PC-3 (cell line): ENCODE data around the gene AREL1. TPM values are rescaled to one million over a fixed set of nuclear protein-coding genes. Genes with fewer than 3 reads are reported as not detected.

ENCODE experiments used
- ATAC-seq: fragments of 200-7000 bp; cut with Tn5 transposase; 2 replicates; pipeline ENCODE4 v1.9.1; 2020; ENCODE audit warnings: mild to moderate bottlenecking, moderate library complexity
- BruUV-seq: library from RNA; stranded (reverse); fragments of 400-500 nt; replicated peaks from 2 replicates; lab custom pipeline; 2021; lab: Mats Ljungman, UMichigan
- CTCF ChIA-PET: fragments of 300-600 bp; sonication (Branson Sonifier 250); formaldehyde crosslinking; loops from one replicate; lab custom pipeline; 2022; ENCODE audit warnings: antibody characterized with exemption; lab: Charles Lee
- POLR2A ChIA-PET: fragments of 300-600 bp; sonication (Branson Sonifier 250); formaldehyde crosslinking; loops from one replicate; lab custom pipeline; 2022; ENCODE audit warnings: antibody characterized with exemption; ENCODE audit not compliant: unreplicated experiment; lab: Charles Lee
- DNase-seq: peaks from one replicate; pipeline ENCODE4 v3.0.0-alpha.2; 2015
- H2AFZ ChIP-seq: fragments of 300-600 bp; sonication (generic); 2 replicates; pipeline ENCODE4 v1.6.0; 2016; ENCODE audit warnings: antibody characterized with exemption, low read length
- H3F3A ChIP-seq: fragments of 300-600 bp; sonication (generic); one replicate; pipeline ENCODE4 v1.6.0; 2017; ENCODE audit warnings: antibody characterized with exemption, low read length, control low read depth, mild to moderate bottlenecking; ENCODE audit not compliant: unreplicated experiment
- H3K27ac ChIP-seq: fragments of 300-600 bp; sonication (generic); 2 replicates; pipeline ENCODE4 v1.5.1; 2016; ENCODE audit warnings: mild to moderate bottlenecking, low read length
- H3K27me3 ChIP-seq: fragments of 300-600 bp; sonication (generic); 2 replicates; pipeline ENCODE4 v1.6.1; 2016; ENCODE audit warnings: low read length, mixed read lengths
- H3K36me3 ChIP-seq: fragments of 300-600 bp; sonication (generic); 2 replicates; pipeline ENCODE4 v1.6.1; 2016; ENCODE audit warnings: low read depth, mixed run types, low read length, mixed read lengths
- H3K4me1 ChIP-seq: fragments of 300-600 bp; sonication (generic); 2 replicates; pipeline ENCODE4 v1.5.1; 2016; ENCODE audit warnings: low read length; ENCODE audit not compliant: insufficient read depth
- H3K4me2 ChIP-seq: fragments of 300-600 bp; sonication (generic); 2 replicates; pipeline ENCODE4 v1.6.0; 2016; ENCODE audit warnings: low read length
- H3K4me3 ChIP-seq: fragments of 300-600 bp; sonication (generic); 2 replicates; pipeline ENCODE4 v1.5.1; 2016; ENCODE audit warnings: mild to moderate bottlenecking, low read length, mixed read lengths
- H3K79me2 ChIP-seq: fragments of 300-600 bp; sonication (generic); 2 replicates; pipeline ENCODE4 v1.6.1; 2017; ENCODE audit warnings: low read length, mixed read lengths
- H3K9ac ChIP-seq: fragments of 300-600 bp; sonication (generic); 2 replicates; pipeline ENCODE4 v1.6.0; 2016; ENCODE audit warnings: mild to moderate bottlenecking, low read length
- H3K9me2 ChIP-seq: fragments of 300-600 bp; sonication (generic); replicated peaks from 2 replicates; pipeline ENCODE4 v1.6.1; 2016; ENCODE audit warnings: mixed run types, low read length, mixed read lengths
- H3K9me3 ChIP-seq: fragments of 300-600 bp; sonication (generic); 2 replicates; pipeline ENCODE4 v1.6.1; 2016; ENCODE audit warnings: low read length, mixed read lengths
- H4K20me1 ChIP-seq: fragments of 300-600 bp; sonication (generic); 2 replicates; pipeline ENCODE4 v1.6.1; 2016; ENCODE audit warnings: low read length, mixed read lengths
- EZH2 ChIP-seq: fragments of 300-600 bp; sonication (generic); IDR thresholded peaks from one replicate; pipeline ENCODE4 v1.6.1; 2017; ENCODE audit warnings: antibody characterized with exemption, mild to moderate bottlenecking, low read length; ENCODE audit not compliant: unreplicated experiment
- EZH2phosphoT487 ChIP-seq: fragments of 300-600 bp; sonication (generic); IDR thresholded peaks from 2 replicates; pipeline ENCODE4 v1.6.1; 2018; ENCODE audit warnings: mild to moderate bottlenecking, antibody characterized with exemption, low read length, borderline replicate concordance
- intact Hi-C: fragments of 100-400 bp; cut with micrococcal nuclease; formaldehyde crosslinking; loops from 2 replicates; pipeline ENCODE4 v1.9.0; 2023
- total RNA-seq: library from RNA; depleted of rRNA; stranded (reverse); fragments of >200 nt; gene quantifications from 2 replicates; pipeline ENCODE4 v1.2.3, GENCODE V29; 2014
- TF ChIP-seq, protein P1 (sequence below): fragments of 300-600 bp; sonication (generic); conservative IDR thresholded peaks from 2 replicates; pipeline ENCODE4 v1.5.1; 2017; ENCODE audit warnings: antibody characterized with exemption, low read depth, mild to moderate bottlenecking, low read length

AREL1 gene
- total RNA-seq, 1 experiment from 2014 or later = 32.1 TPM

DNA sequence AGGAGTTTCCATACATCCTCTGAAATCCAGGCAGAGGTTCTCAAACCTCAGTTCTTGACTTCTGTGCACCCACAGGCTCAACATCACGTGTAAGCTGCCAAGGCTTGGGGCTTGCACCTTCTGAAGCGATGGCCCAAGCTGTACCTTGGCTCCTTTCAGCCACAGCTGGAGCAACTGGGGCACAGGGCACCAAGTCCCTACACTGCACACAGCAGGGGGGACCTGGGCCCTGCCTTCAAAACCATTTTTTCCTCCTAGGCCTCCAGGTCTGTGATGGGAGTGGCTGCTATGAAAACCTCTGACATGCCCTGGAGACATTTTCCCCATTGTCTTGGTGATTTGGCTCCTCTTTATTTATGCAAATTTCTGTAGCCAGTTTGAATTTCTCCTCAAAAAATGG is 10.6 kb downstream of the AREL1 start:
- ATAC-seq (no peak), DNase-seq (no peak)
- H3K27me3 ChIP-seq = no peaks in the 10 kb centered on the region
- no peak for TF ChIP-seq EZH2phosphoT487
- TF ChIP-seq EZH2 = no peak
- TF ChIP-seq, protein P1, sequence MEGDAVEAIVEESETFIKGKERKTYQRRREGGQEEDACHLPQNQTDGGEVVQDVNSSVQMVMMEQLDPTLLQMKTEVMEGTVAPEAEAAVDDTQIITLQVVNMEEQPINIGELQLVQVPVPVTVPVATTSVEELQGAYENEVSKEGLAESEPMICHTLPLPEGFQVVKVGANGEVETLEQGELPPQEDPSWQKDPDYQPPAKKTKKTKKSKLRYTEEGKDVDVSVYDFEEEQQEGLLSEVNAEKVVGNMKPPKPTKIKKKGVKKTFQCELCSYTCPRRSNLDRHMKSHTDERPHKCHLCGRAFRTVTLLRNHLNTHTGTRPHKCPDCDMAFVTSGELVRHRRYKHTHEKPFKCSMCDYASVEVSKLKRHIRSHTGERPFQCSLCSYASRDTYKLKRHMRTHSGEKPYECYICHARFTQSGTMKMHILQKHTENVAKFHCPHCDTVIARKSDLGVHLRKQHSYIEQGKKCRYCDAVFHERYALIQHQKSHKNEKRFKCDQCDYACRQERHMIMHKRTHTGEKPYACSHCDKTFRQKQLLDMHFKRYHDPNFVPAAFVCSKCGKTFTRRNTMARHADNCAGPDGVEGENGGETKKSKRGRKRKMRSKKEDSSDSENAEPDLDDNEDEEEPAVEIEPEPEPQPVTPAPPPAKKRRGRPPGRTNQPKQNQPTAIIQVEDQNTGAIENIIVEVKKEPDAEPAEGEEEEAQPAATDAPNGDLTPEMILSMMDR = no peak
- no peaks in the 10 kb centered on the region for H3K4me1 ChIP-seq
- no peaks in the 10 kb centered on the region for H3K9me2 ChIP-seq
- H3F3A ChIP-seq = no peaks in the 10 kb centered on the region
- CTCF ChIA-PET = no interaction called here
- H3K36me3 ChIP-seq = peaks cover 36% of the 10 kb centered on the region
- no peak overlapping the region for H2AFZ ChIP-seq
- POLR2A ChIA-PET = no interaction called here
- H4K20me1 ChIP-seq = no peaks in the 10 kb centered on the region
- no peak overlapping the region for H3K9ac ChIP-seq
- intact Hi-C loops = no loop called here
- no peak overlapping the region for H3K4me3 ChIP-seq
- H3K27ac ChIP-seq = no peak overlapping the region
- 0 out of 2 replicates have a peak, but pooled peaks cover 7% of the 10 kb centered on the region for H3K9me3 ChIP-seq
- no TSS peak for BruUV-seq
- H3K4me2 ChIP-seq = no peak overlapping the region
- peaks cover 96% of the 10 kb centered on the region for H3K79me2 ChIP-seq

- H3K36me3 ChIP-seq = peaks cover 29% of the 10 kb centered on the region
- H3K9ac ChIP-seq = no peak overlapping the region
- no peaks in the 10 kb centered on the region for H3K27me3 ChIP-seq
- H3K79me2 ChIP-seq = peaks cover 90% of the 10 kb centered on the region
- no peaks in the 10 kb centered on the region for H3F3A ChIP-seq
- H3K27ac ChIP-seq = no peak overlapping the region
- intact Hi-C loops = no loop called here
- ChIA-PET CTCF (no interaction called here), POLR2A (no interaction called here)
- no peak overlapping the region for H3K4me3 ChIP-seq
- H3K9me3 ChIP-seq = 0 out of 2 replicates have a peak, but pooled peaks cover 4% of the 10 kb centered on the region
- TF ChIP-seq, protein P1 = no peak
- no peak for TF ChIP-seq EZH2phosphoT487
- no peak for TF ChIP-seq EZH2
- BruUV-seq = no TSS peak
- ATAC-seq (no peak), DNase-seq (no peak)
- no peaks in the 10 kb centered on the region for H4K20me1 ChIP-seq
- no peaks in the 10 kb centered on the region for H3K9me2 ChIP-seq
- no peak overlapping the region for H3K4me2 ChIP-seq
- H3K4me1 ChIP-seq = no peaks in the 10 kb centered on the region
- no peak overlapping the region for H2AFZ ChIP-seq
These were observed 14.4 kb downstream of the AREL1 start for GRCh38 chr14:74698465-74698864.

DNA sequence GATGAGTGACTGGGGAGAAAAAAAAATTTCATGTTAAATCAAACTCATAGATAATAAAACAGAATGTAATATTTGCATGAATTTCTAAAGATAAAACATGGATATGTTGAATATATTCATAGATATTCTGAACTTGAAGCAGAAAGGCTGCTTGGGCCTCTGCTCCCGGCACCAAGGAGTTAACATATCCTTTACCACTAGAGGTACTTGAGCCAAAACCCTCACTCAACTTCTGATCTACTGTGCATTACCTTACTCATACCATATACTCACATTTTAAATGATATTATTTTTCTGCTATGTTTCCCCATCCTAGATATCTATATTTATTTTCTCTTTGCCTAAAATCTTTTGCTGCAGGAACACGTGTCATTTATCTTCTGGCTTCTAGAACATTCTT is 14.9 kb downstream of the AREL1 start:
- Histone ChIP-seq H3K27me3 (no peaks in the 10 kb centered on the region), H3K79me2 (peaks cover 90% of the 10 kb centered on the region), H3K27ac (no peak overlapping the region)

More for the DNA sequence above, 14.9 kb downstream of the AREL1 start:
- Histone ChIP-seq H4K20me1 (no peaks in the 10 kb centered on the region), H3K9me2 (no peaks in the 10 kb centered on the region), H3K9me3 (no peaks in the 10 kb centered on the region), H2AFZ (no peak overlapping the region), H3K9ac (no peak overlapping the region), H3K4me1 (no peaks in the 10 kb centered on the region), H3K36me3 (peaks cover 24% of the 10 kb centered on the region), H3F3A (no peaks in the 10 kb centered on the region), H3K4me3 (no peak overlapping the region), H3K4me2 (no peak overlapping the region)
- ATAC-seq (no peak), DNase-seq (no peak)
- no TSS peak for BruUV-seq
- CTCF ChIA-PET = no interaction called here
- TF ChIP-seq, protein P1 = no peak
- TF ChIP-seq EZH2 (no peak), EZH2phosphoT487 (no peak)
- POLR2A ChIA-PET = no interaction called here
- intact Hi-C loops = no loop called here
